GM12878 (cell line): ENCODE measurements around the gene ATF4. TPM values are rescaled to one million over a fixed set of nuclear protein-coding genes. Genes with fewer than 3 reads are reported as not detected.

ENCODE experiments used
- ATAC-seq: fragments of 200-7000 bp; cut with Tn5 transposase; 3 replicates; pipeline ENCODE4 v1.9.1; 2020; ENCODE audit warnings: mild to moderate bottlenecking, moderate library complexity
- BruUV-seq: library from RNA; stranded (reverse); fragments of 400-500 nt; replicated peaks from 2 replicates; lab custom pipeline; 2021; lab: Mats Ljungman, UMichigan
- CTCF ChIA-PET: fragments of 300-600 bp; sonication (Branson Sonifier 250); formaldehyde crosslinking; extraction: SDS; loops from one replicate; lab custom pipeline; 2021; ENCODE audit warnings: inconsistent platforms; lab: Yijun Ruan, JAX
- POLR2A ChIA-PET: fragments of 350-600 bp; formaldehyde crosslinking; extraction: SDS; loops from one replicate; lab custom pipeline; 2021; ENCODE audit warnings: inconsistent platforms; lab: Charles Lee
- RAD21 ChIA-PET: fragments of 300-600 bp; sonication (Branson Sonifier 250); formaldehyde crosslinking; loops from one replicate; lab custom pipeline; 2023; ENCODE audit warnings: antibody characterized with exemption; ENCODE audit not compliant: unreplicated experiment; lab: Charles Lee
- SMC1A ChIA-PET: fragments of 300-600 bp; sonication (Branson Sonifier 250); formaldehyde crosslinking; loops from one replicate; lab custom pipeline; 2023; ENCODE audit not compliant: unreplicated experiment, uncharacterized antibody; lab: Charles Lee
- DNase-seq: peaks from one replicate; pipeline ENCODE4 v3.0.0-alpha.2; 2011; ENCODE audit warnings: low read depth, low spot score
- FAIRE-seq: peaks from 3 replicates; lab custom pipeline; 2011; peaks lifted over from hg19 to GRCh38; lab: Jason Lieb, UNC
- H2AFZ ChIP-seq: 2 replicates; pipeline ENCODE4 v1.6.0; 2011; ENCODE audit warnings: low read depth, low read length, control low read depth; ENCODE audit not compliant: control insufficient read depth
- H3K27ac ChIP-seq: 2 replicates; pipeline ENCODE4 v1.5.1; 2011; ENCODE audit warnings: control low read depth; ENCODE audit not compliant: control insufficient read depth, insufficient read depth
- H3K27me3 ChIP-seq, 2 experiments: replicated peaks in 1 of 2; 2 replicates each; pipeline versions ENCODE4 v1.6.0 to v1.6.1; 2011; ENCODE audit warnings: low read length in 1 of 2; ENCODE audit not compliant: control insufficient read depth in 2 of 2, insufficient read depth in 2 of 2
- H3K36me3 ChIP-seq, 2 experiments: 2 replicates each; pipeline ENCODE4 v1.5.1; 2011; ENCODE audit warnings: low read length in 1 of 2; ENCODE audit not compliant: control insufficient read depth in 2 of 2, insufficient read depth in 2 of 2
- H3K4me1 ChIP-seq: 2 replicates; pipeline ENCODE4 v1.6.1; 2011; ENCODE audit warnings: mild to moderate bottlenecking, low read length, moderate library complexity, mixed read lengths; ENCODE audit not compliant: control insufficient read depth, insufficient read depth
- H3K4me2 ChIP-seq: 2 replicates; pipeline ENCODE4 v1.6.0; 2011; ENCODE audit warnings: control low read depth; ENCODE audit not compliant: control insufficient read depth, insufficient read depth
- H3K4me3 ChIP-seq: fragments of 200-600 bp; sonication (generic); 2 replicates; pipeline ENCODE4 v1.5.1; 2016
- H3K79me2 ChIP-seq: 2 replicates; pipeline ENCODE4 v1.6.0; 2011; ENCODE audit warnings: low read length; ENCODE audit not compliant: control insufficient read depth, insufficient read depth
- H3K9ac ChIP-seq: 2 replicates; pipeline ENCODE4 v1.8.0; 2011; ENCODE audit warnings: low read length, control low read depth, mixed read lengths; ENCODE audit not compliant: control insufficient read depth, insufficient read depth
- H3K9me3 ChIP-seq: replicated peaks from 3 replicates; pipeline ENCODE4 v1.5.1; 2011; ENCODE audit warnings: mild to moderate bottlenecking, low read length; ENCODE audit not compliant: control insufficient read depth, insufficient read depth
- H4K20me1 ChIP-seq: 2 replicates; pipeline ENCODE4 v1.6.0; 2011; ENCODE audit not compliant: control insufficient read depth, insufficient read depth
- HDAC2 ChIP-seq: fragments of 200-600 bp; sonication (generic); IDR thresholded peaks from 2 replicates; pipeline ENCODE4 v1.6.1; 2017
- JUND ChIP-seq: IDR thresholded peaks from 2 replicates; pipeline ENCODE4 v1.6.1; 2012; ENCODE audit warnings: low read depth, mild to moderate bottlenecking, low read length, improper control_type of control experiment, moderate library complexity
- LARP7 ChIP-seq: fragments of 450-650 bp; IDR thresholded peaks from 2 replicates; pipeline ENCODE4 v1.6.1; 2017; ENCODE audit warnings: mild to moderate bottlenecking
- POU2F2 ChIP-seq: IDR thresholded peaks from 3 replicates; pipeline ENCODE4 v1.6.1; 2011; ENCODE audit warnings: low read depth, mild to moderate bottlenecking, low read length, borderline replicate concordance
- SREBF2 ChIP-seq: IDR thresholded peaks from 2 replicates; pipeline ENCODE4 v1.6.1; 2012; ENCODE audit warnings: mild to moderate bottlenecking, low read length
- ZSCAN29 ChIP-seq: fragments of 450-650 bp; IDR thresholded peaks from 2 replicates; pipeline ENCODE4 v1.6.1; 2017; ENCODE audit warnings: mild to moderate bottlenecking, moderate library complexity
- WGBS: methylation state at CpG from one replicate; pipeline ENCODE4 v1.1.6; 2016; ENCODE audit warnings: low lambda C conversion rate; ENCODE audit not compliant: insufficient replicate concordance, insufficient coverage; ENCODE audit errors: missing lambda C conversion rate; 5-methylcytosine and 5-hydroxymethylcytosine counted together
- in situ Hi-C: fragments of 300-500 bp; cut with MboI; formaldehyde crosslinking; loops from 9 replicates; pipeline ENCODE4 v1.14.3; 2018; ENCODE audit warnings: mixed read lengths
- intact Hi-C: fragments of 100-400 bp; cut with micrococcal nuclease; formaldehyde crosslinking; loops from one replicate; pipeline ENCODE4 v1.14.2; 2022; ENCODE audit not compliant: unreplicated experiment
- polyA plus RNA-seq, 11 experiments: library from polyadenylated mRNA; depleted of rRNA in 4 of 11; unstranded in 6 of 11; stranded (reverse) in 5 of 11; fragments of >200 nt; fragmentation: Nextera tagmentation in 4 of 11; fragmentation: Illumina TruSeq in 1 of 11; extraction: Ambion mirVana in 4 of 11; extraction: Trizol in 1 of 11; gene quantifications; 1 replicate in 1 of 11; 2 replicates in 10 of 11; pipeline versions ENCODE4 v1.2.1 to v1.2.3, GENCODE V29; 2011 to 2016; ENCODE audit warnings: inconsistent platforms in 2 of 11, missing spikeins in 2 of 11, low read depth in 1 of 11
- total RNA-seq, 4 experiments: library from RNA; depleted of rRNA in 3 of 4; stranded (reverse); fragments of >200 nt in 3 of 4; fragmentation: Illumina TruSeq in 1 of 4; extraction: Trizol in 1 of 4; gene quantifications; 2 replicates each; pipeline versions ENCODE4 v1.2.1 to v1.2.3, GENCODE V29; 2013 to 2021
- TF ChIP-seq, protein P1 (sequence below): fragments of 450-650 bp; IDR thresholded peaks from 2 replicates; pipeline ENCODE4 v1.6.1; 2017; ENCODE audit warnings: mild to moderate bottlenecking, moderate library complexity
- TF ChIP-seq, protein P2 (sequence below): fragments of 450-650 bp; IDR thresholded peaks from 2 replicates; pipeline ENCODE4 v1.6.1; 2017; ENCODE audit warnings: mild to moderate bottlenecking

ATF4 gene
- total and polyA plus RNA-seq, 10 of the 15 experiments (the other 5 are each of a cell fraction or from before 2014, with no cell fraction given): 88.3 to 605 (median 320) TPM

DNA sequence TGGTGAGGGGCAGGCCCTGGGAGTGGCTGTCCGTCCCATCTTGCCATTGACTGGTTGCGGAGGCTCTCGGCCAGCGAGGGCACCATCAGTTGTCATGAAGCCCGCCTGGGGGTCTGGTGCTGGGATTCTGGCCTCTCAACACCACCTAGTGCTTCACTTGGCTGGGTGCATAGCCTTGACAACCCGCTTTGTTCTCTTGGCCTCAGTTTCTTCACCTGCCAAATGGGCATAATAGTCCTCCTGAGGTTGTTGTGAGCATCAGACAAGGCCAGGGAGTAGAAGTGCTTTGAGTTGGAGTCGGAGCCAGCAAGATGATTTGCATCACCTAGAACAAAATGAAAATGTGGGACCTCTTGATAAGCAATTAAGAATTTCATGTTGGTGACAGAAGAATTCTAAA, 48.7 kb downstream of the ATF4 start (continued):
- TF ChIP-seq, protein P1, sequence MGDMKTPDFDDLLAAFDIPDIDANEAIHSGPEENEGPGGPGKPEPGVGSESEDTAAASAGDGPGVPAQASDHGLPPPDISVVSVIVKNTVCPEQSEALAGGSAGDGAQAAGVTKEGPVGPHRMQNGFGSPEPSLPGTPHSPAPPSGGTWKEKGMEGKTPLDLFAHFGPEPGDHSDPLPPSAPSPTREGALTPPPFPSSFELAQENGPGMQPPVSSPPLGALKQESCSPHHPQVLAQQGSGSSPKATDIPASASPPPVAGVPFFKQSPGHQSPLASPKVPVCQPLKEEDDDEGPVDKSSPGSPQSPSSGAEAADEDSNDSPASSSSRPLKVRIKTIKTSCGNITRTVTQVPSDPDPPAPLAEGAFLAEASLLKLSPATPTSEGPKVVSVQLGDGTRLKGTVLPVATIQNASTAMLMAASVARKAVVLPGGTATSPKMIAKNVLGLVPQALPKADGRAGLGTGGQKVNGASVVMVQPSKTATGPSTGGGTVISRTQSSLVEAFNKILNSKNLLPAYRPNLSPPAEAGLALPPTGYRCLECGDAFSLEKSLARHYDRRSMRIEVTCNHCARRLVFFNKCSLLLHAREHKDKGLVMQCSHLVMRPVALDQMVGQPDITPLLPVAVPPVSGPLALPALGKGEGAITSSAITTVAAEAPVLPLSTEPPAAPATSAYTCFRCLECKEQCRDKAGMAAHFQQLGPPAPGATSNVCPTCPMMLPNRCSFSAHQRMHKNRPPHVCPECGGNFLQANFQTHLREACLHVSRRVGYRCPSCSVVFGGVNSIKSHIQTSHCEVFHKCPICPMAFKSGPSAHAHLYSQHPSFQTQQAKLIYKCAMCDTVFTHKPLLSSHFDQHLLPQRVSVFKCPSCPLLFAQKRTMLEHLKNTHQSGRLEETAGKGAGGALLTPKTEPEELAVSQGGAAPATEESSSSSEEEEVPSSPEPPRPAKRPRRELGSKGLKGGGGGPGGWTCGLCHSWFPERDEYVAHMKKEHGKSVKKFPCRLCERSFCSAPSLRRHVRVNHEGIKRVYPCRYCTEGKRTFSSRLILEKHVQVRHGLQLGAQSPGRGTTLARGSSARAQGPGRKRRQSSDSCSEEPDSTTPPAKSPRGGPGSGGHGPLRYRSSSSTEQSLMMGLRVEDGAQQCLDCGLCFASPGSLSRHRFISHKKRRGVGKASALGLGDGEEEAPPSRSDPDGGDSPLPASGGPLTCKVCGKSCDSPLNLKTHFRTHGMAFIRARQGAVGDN: no peak

DNA sequence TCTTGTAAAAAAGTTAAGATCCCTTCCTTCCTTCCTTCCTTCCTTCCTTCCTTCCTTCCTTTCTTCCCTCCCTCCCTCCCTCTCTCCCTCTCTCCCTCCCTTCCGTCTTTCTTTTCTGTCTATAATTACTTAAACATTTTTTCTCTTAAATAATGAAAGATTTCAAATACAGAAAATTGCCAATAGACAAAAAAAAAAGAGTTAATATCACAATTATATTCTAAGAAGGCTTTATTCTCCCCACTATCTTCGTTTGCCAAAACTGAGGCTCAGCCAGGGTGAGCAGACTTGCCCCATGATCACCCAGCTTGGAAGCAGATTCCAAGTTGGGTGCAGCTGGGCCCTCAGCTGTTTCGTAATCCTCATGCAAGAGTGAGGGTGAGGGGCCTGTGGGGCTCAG, 49.9 kb downstream of the ATF4 start:
- Histone ChIP-seq H3K9ac (no peak overlapping the region), H3K79me2 (no peaks in the 10 kb centered on the region), H3K9me3 (no peaks in the 10 kb centered on the region), H3K27ac (no peak overlapping the region), H3K27me3 (peaks cover 0 to 2% of the 10 kb centered on the region in 2 experiments; a peak in 3 of 4 replicates), H3K4me2 (no peak overlapping the region), H2AFZ (no peak overlapping the region), H3K4me3 (no peak overlapping the region), H3K4me1 (no peaks in the 10 kb centered on the region), H3K36me3 (no peaks in the 10 kb centered on the region), H4K20me1 (no peaks in the 10 kb centered on the region)
- SMC1A ChIA-PET: interaction anchor here (0.6 kb wide), 1 partner anchor 14 kb away, joined by 3 read pairs; no protein-coding TSS in a partner anchor
- DNase-seq (no peak), FAIRE-seq (no peak), ATAC-seq (no peak)
- intact Hi-C loops (no loop called here), in situ Hi-C loops (no loop called here)
- CTCF ChIA-PET: interaction anchor here (1.1 kb wide), 1 partner anchor 467 kb away, joined by 3 read pairs; no protein-coding TSS in a partner anchor
- BruUV-seq: no TSS peak
- RAD21 ChIA-PET: no interaction called here
- TF ChIP-seq ZSCAN29: no peak
- no peak for TF ChIP-seq LARP7
- no peak for TF ChIP-seq HDAC2
- TF ChIP-seq, protein P2, sequence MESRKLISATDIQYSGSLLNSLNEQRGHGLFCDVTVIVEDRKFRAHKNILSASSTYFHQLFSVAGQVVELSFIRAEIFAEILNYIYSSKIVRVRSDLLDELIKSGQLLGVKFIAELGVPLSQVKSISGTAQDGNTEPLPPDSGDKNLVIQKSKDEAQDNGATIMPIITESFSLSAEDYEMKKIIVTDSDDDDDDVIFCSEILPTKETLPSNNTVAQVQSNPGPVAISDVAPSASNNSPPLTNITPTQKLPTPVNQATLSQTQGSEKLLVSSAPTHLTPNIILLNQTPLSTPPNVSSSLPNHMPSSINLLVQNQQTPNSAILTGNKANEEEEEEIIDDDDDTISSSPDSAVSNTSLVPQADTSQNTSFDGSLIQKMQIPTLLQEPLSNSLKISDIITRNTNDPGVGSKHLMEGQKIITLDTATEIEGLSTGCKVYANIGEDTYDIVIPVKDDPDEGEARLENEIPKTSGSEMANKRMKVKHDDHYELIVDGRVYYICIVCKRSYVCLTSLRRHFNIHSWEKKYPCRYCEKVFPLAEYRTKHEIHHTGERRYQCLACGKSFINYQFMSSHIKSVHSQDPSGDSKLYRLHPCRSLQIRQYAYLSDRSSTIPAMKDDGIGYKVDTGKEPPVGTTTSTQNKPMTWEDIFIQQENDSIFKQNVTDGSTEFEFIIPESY: no peak
- TF ChIP-seq JUND: no peak
- TF ChIP-seq POU2F2: no peak
- TF ChIP-seq SREBF2: no peak
- POLR2A ChIA-PET: no interaction called here
- WGBS: 15% methylated on average over 3 of the region's 3 CpGs
